IgD-negative memory B cell (primary cell): Measurements from ENCODE around the gene TRIM47. TPM values are rescaled to one million over a fixed set of nuclear protein-coding genes. Genes with fewer than 3 reads are reported as not detected.

ENCODE experiments used
- H3K27ac Mint-ChIP-seq, 3 donors: one replicate each; pipeline ENCODE4 v1.8.0; 2020 to 2022; ENCODE audit warnings: mild to moderate bottlenecking in 3 of 3, mixed read lengths in 3 of 3, moderate library complexity in 1 of 3
- H3K27me3 Mint-ChIP-seq: one replicate; pipeline ENCODE4 v1.8.0; 2021; ENCODE audit warnings: mixed read lengths
- H3K36me3 Mint-ChIP-seq: one replicate; pipeline ENCODE4 v1.8.0; 2020; ENCODE audit warnings: mild to moderate bottlenecking, mixed read lengths
- H3K4me1 Mint-ChIP-seq, 3 donors: one replicate each; pipeline ENCODE4 v1.8.0; 2020 to 2022; ENCODE audit warnings: mixed read lengths in 3 of 3, mild to moderate bottlenecking in 1 of 3
- H3K4me3 Mint-ChIP-seq, 4 donors: one replicate each; pipeline ENCODE4 v1.8.0; 2020 to 2022; ENCODE audit warnings: mild to moderate bottlenecking in 4 of 4, mixed read lengths in 4 of 4, moderate library complexity in 3 of 4
- H3K9me3 Mint-ChIP-seq, 3 donors: one replicate each; pipeline ENCODE4 v1.8.0; 2020 to 2021; ENCODE audit warnings: mixed read lengths in 3 of 3, mild to moderate bottlenecking in 1 of 3
- polyA plus RNA-seq: library from polyadenylated mRNA; unstranded; fragments of 300-500 nt; fragmentation: Illumina TruSeq; gene quantifications from one replicate; pipeline ENCODE4 v1.2.3, GENCODE V29; 2021

Gene TRIM47
- polyA plus RNA-seq, 1 donor from 2014 or later = 12.4 TPM

DNA sequence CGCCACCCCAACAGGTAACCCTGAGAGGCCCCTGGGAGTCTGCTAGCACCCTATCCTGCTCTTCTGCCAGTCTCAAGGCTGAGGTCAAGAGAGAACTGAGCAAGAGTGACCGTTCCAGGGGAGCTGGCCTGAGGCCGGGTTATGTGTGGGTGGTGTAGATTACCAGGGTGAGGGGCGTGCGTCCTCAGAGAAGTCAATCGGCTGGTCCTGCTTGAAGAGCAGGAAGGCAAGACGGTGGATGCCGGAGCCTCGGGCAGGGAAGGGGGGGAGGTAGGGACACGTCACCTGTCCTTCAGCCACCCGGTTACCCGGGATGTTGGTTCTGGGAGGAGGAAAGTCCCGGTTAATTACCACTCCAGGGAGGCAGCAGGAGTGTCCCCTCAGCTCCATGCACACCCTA is 21.0 kb upstream of the TRIM47 start:
- no peaks in the 10 kb centered on the region for H3K36me3 Mint-ChIP-seq
- H3K9me3 Mint-ChIP-seq = no peaks in the 10 kb centered on the region
- H3K4me3 Mint-ChIP-seq = peak overlapping the region in 1 of 4 donors; percentile 79
- H3K27ac Mint-ChIP-seq = peak overlapping the region in 1 of 3 donors; percentile 67
- H3K4me1 Mint-ChIP-seq = peaks cover 10 to 17% (median 10%) of the 10 kb centered on the region in 3 donors
- H3K27me3 Mint-ChIP-seq = no peaks in the 10 kb centered on the region

DNA sequence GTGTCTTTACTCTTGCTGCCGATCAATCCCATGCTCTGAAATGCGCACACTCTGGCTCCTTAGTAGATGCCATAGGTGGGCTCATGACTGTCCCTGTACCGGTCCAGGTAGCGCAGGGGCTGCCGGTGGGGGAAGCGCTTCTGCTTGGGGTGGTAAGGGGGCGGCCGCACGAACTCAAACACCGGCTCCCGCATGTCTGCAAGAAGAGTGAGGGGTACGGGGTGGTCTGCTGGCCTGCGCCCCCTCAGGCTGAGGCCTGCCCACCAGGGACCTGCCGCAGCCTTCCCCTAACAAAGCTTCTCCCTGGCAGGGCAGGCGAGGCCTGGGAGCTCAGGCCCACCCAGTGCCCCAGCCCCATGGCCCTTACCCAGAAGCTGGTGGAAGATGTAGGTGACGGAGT is 20.4 kb upstream of the TRIM47 start:
- peak overlapping the region in 2 of 4 donors; percentile 74 to 79 for H3K4me3 Mint-ChIP-seq
- no peaks in the 10 kb centered on the region for H3K9me3 Mint-ChIP-seq
- peak overlapping the region; percentile 46 to 67 (median 56) for H3K27ac Mint-ChIP-seq
- no peaks in the 10 kb centered on the region for H3K27me3 Mint-ChIP-seq
- no peaks in the 10 kb centered on the region for H3K36me3 Mint-ChIP-seq
- peaks cover 12 to 19% (median 12%) of the 10 kb centered on the region in 3 donors for H3K4me1 Mint-ChIP-seq

DNA sequence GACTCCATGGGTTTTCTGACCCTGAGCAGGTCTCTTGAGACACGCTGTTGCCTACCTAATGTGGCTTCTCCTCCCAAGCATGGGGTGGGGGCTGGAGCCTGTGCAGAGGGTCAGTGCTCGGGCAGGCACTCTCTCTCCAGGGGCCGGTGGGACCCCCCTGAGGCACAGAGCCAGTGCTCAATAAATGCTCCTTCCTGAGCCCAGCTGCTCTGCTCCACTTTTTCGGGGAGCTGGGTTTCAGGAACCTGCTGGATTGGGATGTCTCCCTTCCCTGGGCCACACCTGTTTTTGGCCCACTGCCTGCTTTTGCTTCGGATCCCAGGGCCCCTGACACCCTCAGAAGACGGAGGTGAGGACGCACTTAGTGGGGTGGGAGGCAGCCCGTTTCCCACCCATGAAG is 19.7 kb upstream of the TRIM47 start:
- Mint-ChIP-seq H3K4me1 (peaks cover 12 to 21% (median 14%) of the 10 kb centered on the region in 3 donors), H3K27me3 (no peaks in the 10 kb centered on the region), H3K27ac (peak overlapping the region in 2 of 3 donors; percentile 56 to 82), H3K4me3 (peak overlapping the region in 3 of 4 donors; percentile 79 to 86 (median 83)), H3K9me3 (no peaks in the 10 kb centered on the region), H3K36me3 (no peaks in the 10 kb centered on the region)

DNA sequence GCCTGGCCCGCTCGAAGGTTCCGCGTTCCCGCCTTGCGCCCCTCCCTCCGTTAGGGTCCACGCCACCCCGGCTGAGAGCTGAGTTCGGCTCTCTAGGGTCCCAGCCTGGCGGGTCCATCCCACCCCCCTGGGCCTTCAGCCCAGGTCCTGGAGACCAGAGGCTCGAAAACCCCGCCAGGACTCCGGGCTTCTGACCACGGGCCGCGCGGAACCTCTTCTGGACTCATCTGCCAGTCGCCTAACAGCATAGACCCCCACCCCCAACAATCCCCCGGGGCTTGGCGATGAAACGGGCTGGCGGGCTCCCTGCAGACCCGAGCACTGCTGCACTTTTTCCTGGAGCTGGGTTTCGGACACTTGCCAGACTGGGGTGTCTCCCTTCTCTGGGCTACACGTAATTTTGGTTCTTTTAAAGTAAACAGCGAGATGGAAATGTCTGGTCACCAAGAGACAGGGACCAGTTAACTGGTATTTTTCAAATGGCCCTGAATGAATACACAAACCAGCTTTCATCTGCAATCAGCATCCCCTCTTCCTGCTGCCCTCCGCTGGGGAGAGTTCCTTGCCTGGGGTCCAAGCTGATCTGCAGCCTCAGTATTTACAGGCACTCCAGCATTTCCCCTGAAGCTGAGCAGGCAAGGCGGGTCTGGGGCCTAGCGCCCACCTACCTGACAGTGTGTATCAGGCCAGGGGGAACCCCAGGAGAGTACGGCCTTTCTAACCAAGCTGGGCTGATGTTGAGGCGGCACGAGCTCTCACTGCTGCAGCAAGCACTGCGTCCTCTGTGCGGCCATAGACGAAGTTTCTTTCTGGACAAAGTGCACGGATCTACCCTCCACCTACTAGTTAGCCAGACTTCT is 19.0 kb upstream of the TRIM47 start:
- H3K4me3 Mint-ChIP-seq = peak overlapping the region; percentile 74 to 86 (median 81)
- no peaks in the 10 kb centered on the region for H3K27me3 Mint-ChIP-seq
- peaks cover 12 to 21% (median 14%) of the 10 kb centered on the region in 3 donors for H3K4me1 Mint-ChIP-seq
- no peaks in the 10 kb centered on the region for H3K9me3 Mint-ChIP-seq
- H3K27ac Mint-ChIP-seq = peak overlapping the region; percentile 56 to 82 (median 73)
- H3K36me3 Mint-ChIP-seq = no peaks in the 10 kb centered on the region

DNA sequence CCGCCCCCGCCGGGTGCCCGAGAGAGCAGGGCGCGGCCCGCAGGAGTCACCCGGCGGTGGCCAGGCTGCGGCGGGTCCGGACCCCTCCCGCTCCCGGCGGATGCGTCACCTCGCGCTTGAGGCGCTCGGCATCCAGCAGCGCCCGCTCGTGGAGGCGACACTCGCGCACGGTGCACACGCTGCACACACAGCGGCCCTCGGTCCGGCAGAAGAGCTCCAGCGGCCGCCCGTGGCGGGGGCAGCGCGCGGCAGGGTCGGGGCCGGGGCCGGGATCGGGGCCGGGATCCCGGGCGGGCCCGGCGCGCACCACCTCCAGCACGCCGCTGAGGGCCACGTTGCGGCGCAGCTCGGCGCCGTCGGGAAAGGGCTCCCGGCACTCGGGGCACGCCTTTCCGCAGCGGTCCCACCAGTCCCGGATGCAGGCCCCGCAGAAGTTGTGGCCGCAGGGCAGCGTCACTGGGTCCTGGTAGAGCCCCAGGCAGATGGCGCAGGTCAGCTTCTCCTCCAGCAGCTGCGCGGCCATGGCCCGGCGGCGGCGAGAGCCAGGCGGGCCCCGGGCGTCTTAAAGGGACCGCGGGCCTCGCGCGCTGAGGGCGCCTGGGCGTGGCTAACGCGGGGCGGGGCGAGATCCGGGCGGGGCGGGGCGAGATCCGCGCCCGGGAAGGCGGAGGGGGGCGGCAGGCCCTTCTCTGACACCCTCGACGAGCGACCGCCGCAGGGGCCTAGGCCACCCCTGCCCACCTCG is 18.2 kb upstream of the TRIM47 start, which contains the start of gene TRIM65:
Gene TRIM65 (minus strand): TSS at position 537 of the 745 bp plus-strand sequence. CDS start 14 bp downstream, at position 523.
- Mint-ChIP-seq H3K27me3 (no peaks in the 10 kb centered on the region), H3K27ac (peak within 1 kb of the TSS; percentile 73 to 82 (median 76)), H3K9me3 (no peaks in the 10 kb centered on the region), H3K36me3 (no peaks in the 10 kb centered on the region), H3K4me3 (peak within 1 kb of the TSS; percentile 79 to 92 (median 84)), H3K4me1 (peaks cover 12 to 21% (median 14%) of the 10 kb centered on the region in 3 donors)

DNA sequence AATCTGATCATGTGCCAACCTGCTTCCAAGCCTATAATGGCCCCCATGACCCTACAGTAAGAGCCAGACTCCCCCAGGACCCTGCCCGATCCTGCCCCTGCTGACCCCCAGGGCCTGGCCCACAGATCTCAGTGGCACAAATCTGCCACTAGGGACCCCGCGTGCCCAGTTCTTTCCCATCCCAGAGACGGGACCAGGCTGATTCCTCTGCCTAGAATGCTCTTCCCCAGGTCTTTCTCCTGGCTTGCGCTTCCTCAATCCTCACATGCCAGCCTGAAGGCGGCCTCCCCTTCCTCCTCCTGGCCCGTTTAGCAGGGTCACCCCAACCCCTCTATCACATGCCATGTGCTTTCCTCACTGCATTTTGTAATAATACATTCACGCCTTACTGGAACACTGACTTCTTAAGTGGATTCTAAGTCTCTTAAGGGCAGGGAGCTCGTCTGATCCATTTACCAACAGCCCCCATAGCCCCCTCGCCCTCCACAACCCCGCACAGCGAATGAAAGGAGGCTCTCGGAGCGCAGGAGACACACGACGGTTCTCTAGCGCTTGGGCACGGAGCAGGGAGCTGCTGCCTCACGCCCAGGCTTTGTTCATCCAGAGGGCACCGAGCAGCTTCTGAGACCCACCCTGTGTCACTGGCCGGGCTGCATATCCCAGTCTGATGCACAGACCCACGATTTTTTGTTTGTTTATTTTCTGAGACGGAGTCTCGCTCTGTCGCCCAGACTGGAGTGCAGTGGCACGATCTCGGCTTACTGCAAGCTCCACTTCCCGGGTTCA is 17.2 kb upstream of the TRIM47 start:
- no peaks in the 10 kb centered on the region for H3K27me3 Mint-ChIP-seq
- peak overlapping the region; percentile 71 to 87 (median 76) for H3K27ac Mint-ChIP-seq
- H3K4me1 Mint-ChIP-seq = peaks cover 12 to 21% (median 14%) of the 10 kb centered on the region in 3 donors
- peak overlapping the region; percentile 79 to 92 (median 82) for H3K4me3 Mint-ChIP-seq
- H3K9me3 Mint-ChIP-seq = no peaks in the 10 kb centered on the region
- H3K36me3 Mint-ChIP-seq = no peaks in the 10 kb centered on the region

DNA sequence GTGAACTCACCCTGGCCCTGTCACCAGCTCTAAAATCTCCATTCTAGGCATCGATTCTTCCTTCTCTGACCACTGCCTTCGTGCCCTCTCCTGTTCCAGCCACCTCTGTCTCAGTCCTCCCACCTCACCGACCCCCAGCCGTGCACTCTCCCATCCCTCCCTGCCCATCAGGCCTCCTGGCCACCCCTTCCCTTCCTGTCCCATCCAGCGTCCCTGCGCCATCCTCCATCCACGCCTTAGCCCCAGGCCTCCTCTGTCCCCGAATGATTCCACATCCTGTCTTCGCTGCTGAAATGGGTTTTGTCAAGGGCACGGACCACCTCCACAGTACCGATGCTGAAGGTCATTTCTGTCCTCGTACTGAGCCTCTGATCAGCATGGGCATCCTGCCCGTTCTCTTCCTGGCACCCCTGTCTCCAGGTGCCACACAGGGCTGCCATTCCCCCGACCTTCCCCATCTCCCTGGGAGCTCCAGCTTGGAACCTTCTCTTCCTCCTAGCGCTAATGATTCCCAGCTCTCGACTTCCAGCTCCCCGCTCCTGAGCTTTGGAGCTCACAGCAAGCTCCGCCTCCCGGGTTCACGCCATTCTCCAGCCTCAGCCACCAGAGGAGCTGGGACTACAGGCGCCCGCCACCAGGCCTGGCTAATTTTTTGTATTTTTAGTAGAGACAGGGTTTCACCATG is 15.8 kb upstream of the TRIM47 start:
- H3K27ac Mint-ChIP-seq = peak overlapping the region in 2 of 3 donors; percentile 50 to 53
- no peaks in the 10 kb centered on the region for H3K27me3 Mint-ChIP-seq
- no peaks in the 10 kb centered on the region for H3K9me3 Mint-ChIP-seq
- H3K4me1 Mint-ChIP-seq = peaks cover 12 to 21% (median 14%) of the 10 kb centered on the region in 3 donors
- no peaks in the 10 kb centered on the region for H3K36me3 Mint-ChIP-seq
- peak overlapping the region in 2 of 4 donors; percentile 65 to 79 for H3K4me3 Mint-ChIP-seq

DNA sequence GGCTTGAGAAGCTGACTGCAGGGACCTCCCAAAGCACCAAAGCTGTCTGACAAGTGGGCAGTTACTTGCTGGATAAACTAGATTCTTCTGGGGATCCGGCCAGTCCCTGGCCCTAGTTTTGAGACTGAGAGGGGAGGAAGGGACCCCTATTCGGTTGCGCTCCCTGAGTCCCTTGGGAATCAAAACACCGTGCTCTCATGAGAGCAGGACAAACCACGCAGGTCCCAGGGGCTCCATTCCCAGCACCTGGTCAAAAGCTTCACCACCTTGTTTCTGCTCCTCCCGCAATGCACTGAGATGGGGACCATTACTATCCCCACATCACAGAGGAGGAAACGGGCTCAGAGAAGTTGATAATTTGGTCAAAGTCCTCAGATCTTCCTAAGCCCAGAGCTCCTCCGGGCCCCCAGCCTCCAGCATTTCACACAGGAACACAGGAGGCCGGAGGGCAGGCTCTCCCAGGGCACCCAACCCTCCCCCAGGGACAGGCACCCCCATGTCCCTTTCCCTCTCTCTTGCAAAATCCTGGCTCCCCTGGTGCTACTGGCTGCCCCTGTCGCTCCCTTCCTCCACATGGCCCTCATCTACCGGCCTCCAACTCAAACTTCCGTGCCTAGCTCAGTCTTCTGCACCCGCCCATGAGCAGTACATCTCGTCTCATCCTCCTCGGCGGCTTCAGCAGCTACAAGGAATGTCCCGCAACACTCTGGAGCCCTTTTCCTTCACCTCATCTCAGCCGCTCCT is 15.1 kb upstream of the TRIM47 start:
- Mint-ChIP-seq H3K36me3 (no peaks in the 10 kb centered on the region), H3K9me3 (no peaks in the 10 kb centered on the region), H3K27ac (peak overlapping the region in 2 of 3 donors; percentile 50 to 53), H3K4me1 (peaks cover 12 to 21% (median 14%) of the 10 kb centered on the region in 3 donors), H3K4me3 (peak overlapping the region in 1 of 4 donors; percentile 79), H3K27me3 (no peaks in the 10 kb centered on the region)

DNA sequence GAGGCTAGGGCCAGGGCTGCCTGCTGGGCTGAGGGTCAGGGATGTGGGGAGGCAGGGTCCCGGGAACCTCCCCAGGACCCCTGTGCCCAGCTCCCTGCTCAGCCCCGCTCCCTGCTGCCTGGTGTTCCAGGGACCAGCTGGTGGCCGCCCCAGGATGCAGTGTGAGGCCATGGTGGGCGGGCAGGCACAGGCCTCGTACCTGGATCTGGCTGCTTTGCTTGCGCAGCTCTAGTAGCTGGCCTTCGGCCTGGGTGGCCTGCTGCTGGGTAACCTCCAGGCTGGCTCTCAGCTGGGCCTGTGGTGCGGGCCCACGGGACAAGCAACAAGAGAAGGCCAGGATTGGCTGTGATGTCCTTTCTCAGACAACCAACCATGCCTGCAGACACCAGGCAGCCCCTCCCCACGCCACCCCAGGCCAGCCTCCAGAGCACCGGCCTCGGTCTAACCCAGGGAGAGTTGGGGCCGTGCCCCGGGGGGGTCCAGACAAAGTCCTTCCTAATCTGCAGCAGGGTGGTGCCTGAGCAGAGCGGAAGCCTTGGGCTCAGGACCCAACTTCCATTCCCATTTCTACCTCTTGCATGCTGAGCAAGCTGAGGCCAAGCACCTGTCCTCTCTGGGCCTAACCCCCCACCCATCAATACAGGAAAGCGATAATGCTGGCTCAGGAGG is 14.3 kb upstream of the TRIM47 start:
- peak overlapping the region in 1 of 3 donors; percentile 53 for H3K27ac Mint-ChIP-seq
- H3K27me3 Mint-ChIP-seq = no peaks in the 10 kb centered on the region
- peaks cover 12 to 21% (median 14%) of the 10 kb centered on the region in 3 donors for H3K4me1 Mint-ChIP-seq
- H3K36me3 Mint-ChIP-seq = no peaks in the 10 kb centered on the region
- no peak overlapping the region for H3K4me3 Mint-ChIP-seq
- no peaks in the 10 kb centered on the region for H3K9me3 Mint-ChIP-seq

DNA sequence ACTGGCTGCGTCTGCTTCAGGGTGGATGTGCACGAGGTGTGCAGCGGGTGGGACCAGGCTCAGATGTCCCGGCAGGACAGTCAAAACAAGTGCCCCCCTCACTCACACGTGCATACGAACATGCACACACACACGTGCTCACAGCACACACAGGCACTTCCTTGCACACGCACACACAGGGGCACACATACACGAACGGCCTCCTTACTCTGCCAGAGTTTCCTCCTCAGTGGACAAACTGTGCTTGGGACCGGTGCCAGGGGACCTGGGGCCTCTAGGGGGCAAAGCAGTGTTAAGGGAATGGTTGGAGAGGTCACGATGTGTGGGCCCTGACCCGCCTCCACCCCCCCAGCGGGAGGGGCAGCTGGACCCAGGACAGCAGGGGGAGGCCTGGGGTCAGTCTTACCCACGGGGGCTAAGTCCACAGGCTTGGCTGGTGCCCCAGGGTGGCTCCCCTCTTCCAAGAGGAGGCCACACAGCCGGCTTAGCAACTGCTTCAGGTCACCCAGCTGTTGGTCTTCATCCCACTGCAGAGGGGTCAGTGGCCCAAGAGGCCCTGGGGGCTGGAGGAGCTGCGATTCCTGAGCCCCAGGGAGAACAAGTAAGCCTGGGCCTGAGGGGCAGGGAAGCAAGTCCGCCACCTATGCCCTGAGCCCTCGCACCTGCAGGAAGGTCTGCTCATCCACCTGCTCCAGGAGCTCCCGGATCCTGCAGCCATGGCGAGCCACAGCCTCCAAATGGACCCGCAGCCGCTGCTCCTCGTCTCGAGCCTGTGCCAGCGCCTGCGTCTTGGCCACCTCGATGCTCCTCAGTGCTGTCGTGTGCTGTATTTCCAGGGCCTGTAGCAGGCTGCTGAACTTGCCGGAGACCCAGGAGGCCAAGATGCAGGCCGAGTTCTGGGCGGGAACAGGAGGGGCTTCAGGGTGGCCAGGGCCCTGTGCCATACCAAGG is 13.5 kb upstream of the TRIM47 start:
- Mint-ChIP-seq H3K36me3 (no peaks in the 10 kb centered on the region), H3K4me3 (no peak overlapping the region), H3K27ac (peak overlapping the region in 1 of 3 donors; percentile 23), H3K27me3 (no peaks in the 10 kb centered on the region), H3K4me1 (peaks cover 10 to 17% (median 12%) of the 10 kb centered on the region in 3 donors), H3K9me3 (no peaks in the 10 kb centered on the region)

DNA sequence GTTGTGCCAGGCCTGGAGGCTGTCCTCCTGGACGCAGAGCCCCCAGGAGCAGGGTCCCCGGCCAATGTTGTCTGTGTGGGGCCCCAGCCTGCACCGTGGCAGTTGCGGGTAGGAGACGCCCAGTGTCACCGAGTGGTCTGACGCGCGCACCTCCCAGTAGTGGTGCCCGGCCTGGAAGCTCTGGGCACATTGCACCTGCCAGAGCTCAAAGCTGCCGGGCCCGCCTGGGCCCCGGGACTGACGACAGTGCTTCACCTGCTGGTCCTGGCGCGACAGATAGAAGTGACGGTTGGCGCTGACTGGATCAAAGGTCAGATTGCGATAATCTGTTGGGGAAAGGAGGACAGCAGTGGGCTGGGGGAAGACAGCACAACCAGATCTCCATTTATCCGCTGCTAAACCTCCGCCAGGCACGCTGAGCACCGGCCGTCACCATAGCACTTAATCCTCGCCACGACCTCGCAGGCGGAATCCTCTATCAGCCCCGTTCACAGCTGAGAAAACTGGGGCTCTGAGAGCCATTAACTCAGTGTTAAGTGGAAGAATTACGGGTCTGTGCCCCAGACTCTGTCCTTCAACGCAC is 12.7 kb upstream of the TRIM47 start:
- no peaks in the 10 kb centered on the region for H3K36me3 Mint-ChIP-seq
- H3K4me1 Mint-ChIP-seq = peaks cover 10 to 17% (median 12%) of the 10 kb centered on the region in 3 donors
- no peak overlapping the region for H3K27ac Mint-ChIP-seq
- no peaks in the 10 kb centered on the region for H3K9me3 Mint-ChIP-seq
- H3K27me3 Mint-ChIP-seq = no peaks in the 10 kb centered on the region
- H3K4me3 Mint-ChIP-seq = no peak overlapping the region

DNA sequence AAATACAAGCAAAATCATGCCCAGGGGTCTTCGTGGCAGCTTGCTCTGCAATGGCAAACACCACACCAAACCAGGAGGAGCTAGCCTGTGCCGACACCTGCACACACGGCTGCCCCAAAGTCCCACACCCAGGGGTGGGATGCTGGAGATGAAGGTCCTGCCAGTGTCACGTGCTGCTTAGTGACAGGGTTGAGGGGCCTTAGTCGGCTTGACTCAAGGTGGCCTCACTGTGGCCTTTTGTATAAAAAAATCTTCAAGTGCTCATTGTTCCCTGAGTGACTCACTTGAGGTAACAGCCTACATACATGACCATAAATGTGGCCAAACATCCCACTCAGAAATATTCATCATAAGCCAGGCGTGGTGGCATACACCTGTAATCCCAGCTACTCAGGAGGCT is 11.1 kb upstream of the TRIM47 start:
- Mint-ChIP-seq H3K36me3 (peaks cover 1% of the 10 kb centered on the region), H3K4me3 (peak overlapping the region in 1 of 4 donors; percentile 45), H3K27me3 (no peaks in the 10 kb centered on the region), H3K27ac (no peak overlapping the region), H3K9me3 (no peaks in the 10 kb centered on the region), H3K4me1 (peaks cover 2 to 6% (median 4%) of the 10 kb centered on the region in 3 donors)
